NB4 (cell line): Measurements from ENCODE around the gene PDIA2.

ENCODE experiments used
- MYC ChIP-seq: IDR thresholded peaks from 2 replicates; pipeline ENCODE4 v1.6.1; 2011; ENCODE audit warnings: low read depth, low read length
- POLR2A ChIP-seq: IDR thresholded peaks from 2 replicates; pipeline ENCODE4 v1.6.1; 2011; ENCODE audit warnings: mild to moderate bottlenecking; ENCODE audit not compliant: insufficient read length; ENCODE audit errors: extremely low read depth
- TF ChIP-seq, protein P1 (sequence below): IDR thresholded peaks from one replicate; pipeline ENCODE4 v1.5.1; 2012; ENCODE audit warnings: low read depth, low read length
- TF ChIP-seq, protein P2 (sequence below): IDR thresholded peaks from 2 replicates; pipeline ENCODE4 v1.6.1; 2011; ENCODE audit warnings: low read depth, low read length

DNA sequence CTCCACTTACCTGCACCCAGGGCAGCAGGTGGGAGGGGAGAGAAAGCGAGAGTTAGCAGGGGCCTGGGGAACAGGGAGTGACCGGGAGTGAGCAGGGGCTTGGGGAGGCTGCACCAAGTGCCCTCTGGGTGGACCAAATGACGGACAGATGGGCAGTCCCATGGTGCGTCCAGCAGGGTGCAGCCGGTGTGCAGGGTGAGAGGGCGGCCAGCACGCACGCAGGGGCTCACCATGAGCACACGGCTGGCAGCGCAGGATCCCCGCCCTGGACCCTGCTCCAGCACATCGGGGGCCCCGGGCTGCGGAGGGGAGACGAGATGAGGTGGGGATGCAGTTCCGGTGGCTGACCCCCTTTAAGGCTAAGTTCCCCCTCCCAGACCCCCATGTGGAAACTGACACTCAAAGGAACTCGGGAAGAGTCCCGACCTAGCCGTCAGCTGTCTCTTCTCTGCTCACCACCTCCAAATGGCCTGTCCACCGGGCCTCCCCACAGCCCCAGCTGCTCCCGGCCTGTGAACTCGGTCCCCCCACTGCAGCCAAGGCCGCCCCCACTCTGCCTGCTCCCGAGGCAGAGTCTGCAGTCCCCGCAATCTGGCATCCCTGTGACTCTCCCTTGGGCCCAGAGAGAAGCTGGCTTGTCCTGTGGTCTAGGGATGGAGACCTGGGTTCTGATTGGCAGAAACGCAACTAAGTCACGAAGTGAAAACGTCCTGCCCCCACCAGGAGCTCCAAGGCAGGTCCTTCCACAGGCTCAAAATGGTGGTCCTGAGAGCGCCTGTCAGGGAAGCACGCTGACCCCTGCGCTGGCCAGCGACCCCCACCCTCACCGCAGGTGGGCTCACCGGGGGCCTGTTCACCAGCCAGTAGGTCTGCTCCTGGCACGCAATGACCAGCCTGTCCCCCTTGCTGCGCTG lies 10.1 kb upstream of the PDIA2 start:
- TF ChIP-seq, protein P1, sequence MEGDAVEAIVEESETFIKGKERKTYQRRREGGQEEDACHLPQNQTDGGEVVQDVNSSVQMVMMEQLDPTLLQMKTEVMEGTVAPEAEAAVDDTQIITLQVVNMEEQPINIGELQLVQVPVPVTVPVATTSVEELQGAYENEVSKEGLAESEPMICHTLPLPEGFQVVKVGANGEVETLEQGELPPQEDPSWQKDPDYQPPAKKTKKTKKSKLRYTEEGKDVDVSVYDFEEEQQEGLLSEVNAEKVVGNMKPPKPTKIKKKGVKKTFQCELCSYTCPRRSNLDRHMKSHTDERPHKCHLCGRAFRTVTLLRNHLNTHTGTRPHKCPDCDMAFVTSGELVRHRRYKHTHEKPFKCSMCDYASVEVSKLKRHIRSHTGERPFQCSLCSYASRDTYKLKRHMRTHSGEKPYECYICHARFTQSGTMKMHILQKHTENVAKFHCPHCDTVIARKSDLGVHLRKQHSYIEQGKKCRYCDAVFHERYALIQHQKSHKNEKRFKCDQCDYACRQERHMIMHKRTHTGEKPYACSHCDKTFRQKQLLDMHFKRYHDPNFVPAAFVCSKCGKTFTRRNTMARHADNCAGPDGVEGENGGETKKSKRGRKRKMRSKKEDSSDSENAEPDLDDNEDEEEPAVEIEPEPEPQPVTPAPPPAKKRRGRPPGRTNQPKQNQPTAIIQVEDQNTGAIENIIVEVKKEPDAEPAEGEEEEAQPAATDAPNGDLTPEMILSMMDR = no peak
- TF ChIP-seq POLR2A (no peak), MYC (no peak)
- TF ChIP-seq, protein P2, sequence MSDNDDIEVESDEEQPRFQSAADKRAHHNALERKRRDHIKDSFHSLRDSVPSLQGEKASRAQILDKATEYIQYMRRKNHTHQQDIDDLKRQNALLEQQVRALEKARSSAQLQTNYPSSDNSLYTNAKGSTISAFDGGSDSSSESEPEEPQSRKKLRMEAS = no peak
